SK-MEL-5 (cell line): Measurements from ENCODE around the gene PCOLCE2. TPM values are rescaled to one million over a fixed set of nuclear protein-coding genes. Genes with fewer than 3 reads are reported as not detected.
A peak's percentile ranks its signal among the peaks of the same experiment; 100 is the strongest.
"Not testable (repeated sequence)": the region's sequence is repeated elsewhere in the genome, so short reads cannot be mapped to it uniquely, and the experiment has no call there.

Experiments used
- DNase-seq: peaks from one replicate; pipeline ENCODE4 v3.0.0-alpha.2; 2016; ENCODE audit warnings: low read depth, low spot score
- in situ Hi-C: cut with HindIII; loops from 2 replicates; pipeline ENCODE4 v1.10.0; 2016; ENCODE audit warnings: low sequenced_read_pairs, high pct_unique_total_duplicates, low pct_unique_long_range_greater_than_20kb
- total RNA-seq: library from RNA; depleted of rRNA; stranded (reverse); fragments of >200 nt; shearing (Covaris generic); gene quantifications from 2 replicates; pipeline ENCODE4 v1.2.3, GENCODE V29; 2014

Gene PCOLCE2
- total RNA-seq, 1 experiment from 2014 or later = 60.6 TPM

- no peak for DNase-seq
- in situ Hi-C loops = no loop called here
These were observed 7.2 kb downstream of the PCOLCE2 start for GRCh38 chr3:142881445-142882224.

- in situ Hi-C loops = no loop called here
- no peak for DNase-seq
These were observed 10.1 kb downstream of the PCOLCE2 start for GRCh38 chr3:142878649-142879300.

- no peak for DNase-seq
- in situ Hi-C loops = no loop called here
These were observed 12.5 kb downstream of the PCOLCE2 start for GRCh38 chr3:142876417-142876816.

- no peak for DNase-seq
- in situ Hi-C loops = no loop called here
These were observed 13.2 kb downstream of the PCOLCE2 start for GRCh38 chr3:142875583-142876207.

- no peak for DNase-seq
These were observed 13.8 kb downstream of the PCOLCE2 start for GRCh38 chr3:142875099-142875498.

GRCh38 chr3:142868382-142868781, 20.5 kb downstream of the PCOLCE2 start:
- DNase-seq, in situ Hi-C loops: not testable (repeated sequence)

More at GRCh38 chr3:142875099-142875498, 13.8 kb downstream of the PCOLCE2 start:
- in situ Hi-C loops = no loop called here

- peak; percentile 55 for DNase-seq
- in situ Hi-C loops = no loop called here
These were observed 21.8 kb downstream of the PCOLCE2 start for GRCh38 chr3:142866841-142867631.

- in situ Hi-C loops = no loop called here
- DNase-seq = peak; percentile 28
These were observed 24.7 kb downstream of the PCOLCE2 start for GRCh38 chr3:142863930-142864920.

- in situ Hi-C loops = no loop called here
- peak; percentile 23 for DNase-seq
These were observed 25.7 kb downstream of the PCOLCE2 start for GRCh38 chr3:142863010-142863817.

GRCh38 chr3:142861926-142862325, 27.0 kb downstream of the PCOLCE2 start:
- DNase-seq = no peak
- in situ Hi-C loops = no loop called here

GRCh38 chr3:142858043-142858442, 30.8 kb downstream of the PCOLCE2 start:
- in situ Hi-C loops = no loop called here
- no peak for DNase-seq

- DNase-seq = peak; percentile 84
- in situ Hi-C loops = no loop called here
These were observed 31.8 kb downstream of the PCOLCE2 start for GRCh38 chr3:142857056-142857455.

GRCh38 chr3:142853270-142854168, 35.4 kb downstream of the PCOLCE2 start:
- in situ Hi-C loops = no loop called here
- no peak for DNase-seq

GRCh38 chr3:142852009-142852408, 36.9 kb downstream of the PCOLCE2 start:
- in situ Hi-C loops = no loop called here
- DNase-seq = no peak

- in situ Hi-C loops = no loop called here
These were observed 38.4 kb downstream of the PCOLCE2 start for GRCh38 chr3:142850395-142851023.

More at GRCh38 chr3:142850395-142851023, 38.4 kb downstream of the PCOLCE2 start:
- peak; percentile 81 for DNase-seq
